Keratinocyte (primary cell): ENCODE measurements around the gene SFXN2.

Experiments
- EZH2 ChIP-seq: IDR thresholded peaks from one replicate; pipeline ENCODE4 v1.6.1; 2012; ENCODE audit warnings: inconsistent platforms, mild to moderate bottlenecking, low read length, moderate library complexity
- TF ChIP-seq, protein P1 (sequence below), 3 experiments: IDR thresholded peaks in 1 of 3; conservative IDR thresholded peaks in 1 of 3; optimal IDR thresholded peaks in 1 of 3; 2 replicates in 2 of 3; 3 replicates in 1 of 3; pipeline versions ENCODE3 to v1.5.1; 2011; ENCODE audit warnings: low read length in 3 of 3, mild to moderate bottlenecking in 3 of 3, moderate library complexity in 2 of 3, control low read depth in 1 of 3, inconsistent platforms in 1 of 3; ENCODE audit not compliant: insufficient read depth in 2 of 3; ENCODE audit errors: extremely low read depth in 1 of 3

DNA sequence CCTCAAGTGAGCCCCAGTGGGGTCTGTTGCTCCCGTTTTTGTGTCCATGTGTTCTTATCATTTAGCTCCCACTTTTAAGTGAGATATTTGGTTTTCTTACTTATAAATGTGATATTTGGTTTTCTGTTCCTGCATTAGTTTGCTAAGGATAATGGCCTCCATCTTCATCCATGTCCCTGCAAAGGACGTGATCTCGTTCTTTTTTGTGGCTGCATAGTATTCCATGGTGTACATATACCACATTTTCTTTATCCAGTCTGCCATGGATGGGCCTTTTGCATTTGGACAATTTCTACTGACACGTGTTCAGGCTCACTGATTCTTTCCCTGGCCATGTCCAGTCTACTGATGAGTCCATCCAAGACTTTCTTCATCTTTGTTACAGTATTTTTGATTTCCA lies 9.6 kb downstream of the SFXN2 start:
- TF ChIP-seq, protein P1, sequence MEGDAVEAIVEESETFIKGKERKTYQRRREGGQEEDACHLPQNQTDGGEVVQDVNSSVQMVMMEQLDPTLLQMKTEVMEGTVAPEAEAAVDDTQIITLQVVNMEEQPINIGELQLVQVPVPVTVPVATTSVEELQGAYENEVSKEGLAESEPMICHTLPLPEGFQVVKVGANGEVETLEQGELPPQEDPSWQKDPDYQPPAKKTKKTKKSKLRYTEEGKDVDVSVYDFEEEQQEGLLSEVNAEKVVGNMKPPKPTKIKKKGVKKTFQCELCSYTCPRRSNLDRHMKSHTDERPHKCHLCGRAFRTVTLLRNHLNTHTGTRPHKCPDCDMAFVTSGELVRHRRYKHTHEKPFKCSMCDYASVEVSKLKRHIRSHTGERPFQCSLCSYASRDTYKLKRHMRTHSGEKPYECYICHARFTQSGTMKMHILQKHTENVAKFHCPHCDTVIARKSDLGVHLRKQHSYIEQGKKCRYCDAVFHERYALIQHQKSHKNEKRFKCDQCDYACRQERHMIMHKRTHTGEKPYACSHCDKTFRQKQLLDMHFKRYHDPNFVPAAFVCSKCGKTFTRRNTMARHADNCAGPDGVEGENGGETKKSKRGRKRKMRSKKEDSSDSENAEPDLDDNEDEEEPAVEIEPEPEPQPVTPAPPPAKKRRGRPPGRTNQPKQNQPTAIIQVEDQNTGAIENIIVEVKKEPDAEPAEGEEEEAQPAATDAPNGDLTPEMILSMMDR (optimal IDR thresholded peaks at IDR 0.05 in 1 of 3, IDR thresholded peaks at IDR 0.05 in 1 of 3, conservative IDR thresholded peaks at IDR 0.05 in 1 of 3; ENCODE audit: extremely low read depth in 1 of 3, insufficient read depth in 2 of 3, low read length in 3 of 3), result no peak
- TF ChIP-seq EZH2, result no peak
